Activated T-helper 17 cell treated with anti-CD3 and anti-CD28 coated beads, Interleukin-2, amount 50 U/mL, for 72 hours (primary cell): ENCODE results near the gene ATP11A. TPM values are rescaled to one million over a fixed set of nuclear protein-coding genes. Genes with fewer than 3 reads are reported as not detected.

Source experiments
- ATAC-seq: fragments of 150-1000 bp; cut with Tn5 transposase; replicated peaks from 2 replicates; pipeline ENCODE4 v1.10.0; 2021; ENCODE audit warnings: mild to moderate bottlenecking, moderate library complexity
- H3K27ac Mint-ChIP-seq: one replicate; pipeline ENCODE4 v1.8.0; 2022; ENCODE audit warnings: mixed read lengths
- H3K27me3 Mint-ChIP-seq: one replicate; pipeline ENCODE4 v1.8.0; 2022; ENCODE audit warnings: mixed read lengths
- H3K36me3 Mint-ChIP-seq: one replicate; pipeline ENCODE4 v1.8.0; 2022; ENCODE audit warnings: low read depth, mild to moderate bottlenecking, mixed read lengths
- H3K4me1 Mint-ChIP-seq: one replicate; pipeline ENCODE4 v1.8.0; 2022; ENCODE audit warnings: mixed read lengths
- H3K4me3 Mint-ChIP-seq: one replicate; pipeline ENCODE4 v1.8.0; 2022; ENCODE audit warnings: mild to moderate bottlenecking, mixed read lengths
- H3K9me3 Mint-ChIP-seq: one replicate; pipeline ENCODE4 v1.8.0; 2022; ENCODE audit warnings: mixed read lengths
- total RNA-seq, 2 donors: library from RNA; stranded (reverse); gene quantifications; one replicate each; pipeline ENCODE4 v1.2.3, GENCODE V29; 2022

ATP11A gene
- total RNA-seq, 2 donors from 2014 or later, result 39.7 to 48.6 TPM

DNA sequence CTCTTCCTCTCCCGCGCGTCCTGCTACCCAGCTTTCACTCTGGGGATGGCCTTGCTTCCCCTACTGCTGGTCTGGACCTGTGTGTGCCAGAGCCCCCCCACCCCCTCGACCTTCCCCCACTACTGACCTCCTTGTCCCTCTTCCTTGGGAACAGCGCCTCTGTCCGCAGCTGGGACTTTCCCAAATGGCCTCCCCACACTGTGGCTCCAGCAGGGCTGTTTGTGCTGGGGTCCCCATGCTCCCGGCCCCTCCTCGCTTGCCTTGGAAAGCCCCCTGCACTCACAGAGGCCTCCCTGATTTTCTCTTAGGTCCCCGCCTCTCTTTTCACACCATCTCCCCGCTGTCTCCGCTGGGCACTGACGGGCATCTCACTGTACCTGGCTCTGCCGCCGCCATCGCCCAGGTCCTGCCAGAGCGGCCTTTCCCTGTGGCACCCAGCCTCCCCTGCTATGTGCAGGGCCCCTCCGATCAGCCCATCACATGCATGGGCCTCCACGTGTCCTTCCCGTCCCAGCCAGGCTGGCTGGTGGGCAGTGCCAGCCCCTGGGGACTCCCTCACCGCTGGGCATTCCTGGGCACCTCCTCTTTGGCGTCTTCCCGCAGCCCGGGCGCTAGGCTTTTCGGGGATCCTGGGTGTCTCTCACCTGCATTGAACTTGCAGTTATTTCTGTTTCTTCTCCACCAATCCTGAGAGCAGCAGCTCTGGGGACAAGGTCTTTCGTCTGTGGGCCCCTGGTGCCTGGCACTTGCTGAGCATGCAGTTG is 118.7 kb downstream of the ATP11A start:
- no peak for ATAC-seq
- Mint-ChIP-seq H3K36me3 (peaks cover 61% of the 10 kb centered on the region), H3K27ac (no peak overlapping the region), H3K4me3 (no peak overlapping the region), H3K9me3 (no peaks in the 10 kb centered on the region), H3K4me1 (no peaks in the 10 kb centered on the region), H3K27me3 (no peaks in the 10 kb centered on the region)

DNA sequence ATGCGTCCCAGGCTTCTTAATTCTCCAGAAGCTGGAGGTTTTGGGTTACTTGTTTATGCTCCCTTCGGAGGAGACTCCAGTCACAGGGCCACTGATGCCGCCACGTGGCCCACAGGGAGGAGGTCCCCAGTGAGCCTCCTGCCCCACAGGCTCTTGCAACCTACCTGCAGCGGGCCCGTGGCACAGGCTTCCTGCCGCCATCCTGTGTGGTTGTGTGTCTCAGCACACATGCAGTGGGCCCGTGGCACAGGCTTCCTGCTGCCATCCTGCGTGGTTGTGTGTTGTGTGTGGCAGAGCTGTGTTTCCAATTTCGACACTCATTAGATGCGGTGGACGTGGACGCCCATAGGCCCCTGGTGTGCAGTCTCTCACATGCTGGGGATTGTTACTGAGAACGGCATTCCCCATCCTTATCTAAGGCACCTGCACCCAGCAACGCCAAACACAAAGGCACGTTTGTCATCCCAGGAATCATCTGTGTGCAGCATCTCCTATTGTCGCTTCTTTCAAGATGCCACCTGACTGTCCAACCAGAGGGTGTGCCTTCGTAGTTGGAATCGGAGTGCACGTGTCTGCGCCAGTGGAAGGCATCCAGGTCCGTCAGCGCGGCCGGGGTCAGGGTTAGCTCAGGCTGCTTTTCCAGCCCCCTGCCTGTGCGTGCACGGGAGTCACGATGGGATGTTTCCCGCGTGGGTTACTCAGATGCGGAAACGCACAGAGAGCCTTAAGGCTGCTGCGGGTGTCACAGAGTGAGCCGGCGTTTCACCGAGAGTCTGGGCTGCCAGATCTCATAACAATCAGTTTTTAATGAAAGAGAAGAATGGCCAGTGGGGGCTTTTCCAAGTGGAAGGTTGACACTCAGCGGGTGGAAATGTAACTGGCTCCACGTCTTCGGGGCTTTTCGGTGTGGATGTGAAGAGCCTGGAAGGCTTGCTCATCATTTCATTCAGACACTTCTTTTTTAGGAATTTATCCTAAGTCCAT is 119.8 kb downstream of the ATP11A start:
- H3K4me1 Mint-ChIP-seq, result no peaks in the 10 kb centered on the region
- peaks cover 67% of the 10 kb centered on the region for H3K36me3 Mint-ChIP-seq
- H3K27me3 Mint-ChIP-seq, result no peaks in the 10 kb centered on the region
- no peaks in the 10 kb centered on the region for H3K9me3 Mint-ChIP-seq
- no peak overlapping the region for H3K4me3 Mint-ChIP-seq
- no peak for ATAC-seq
- no peak overlapping the region for H3K27ac Mint-ChIP-seq

DNA sequence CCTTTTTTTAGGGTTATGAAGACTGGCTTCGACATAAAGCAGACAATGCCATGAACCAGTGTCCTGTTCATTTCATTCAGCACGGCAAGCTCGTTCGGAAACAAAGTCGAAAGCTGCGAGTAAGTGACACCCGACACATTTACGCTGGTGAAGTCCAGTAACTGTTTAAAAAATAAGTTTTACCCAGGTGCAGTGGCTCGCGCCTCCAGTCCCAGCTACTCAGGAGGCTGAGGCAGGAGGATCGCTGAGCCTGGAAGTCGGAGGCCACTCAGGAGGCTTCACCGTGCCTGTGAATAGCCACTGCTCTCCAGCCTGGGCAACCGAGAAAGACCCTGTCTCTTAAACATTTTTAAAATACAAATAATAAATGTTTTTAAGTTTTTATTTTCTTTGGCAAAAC is 120.8 kb downstream of the ATP11A start:
- Mint-ChIP-seq H3K9me3 (no peaks in the 10 kb centered on the region), H3K27ac (no peak overlapping the region), H3K27me3 (no peaks in the 10 kb centered on the region), H3K4me3 (no peak overlapping the region), H3K4me1 (no peaks in the 10 kb centered on the region), H3K36me3 (peaks cover 67% of the 10 kb centered on the region)
- no peak for ATAC-seq

DNA sequence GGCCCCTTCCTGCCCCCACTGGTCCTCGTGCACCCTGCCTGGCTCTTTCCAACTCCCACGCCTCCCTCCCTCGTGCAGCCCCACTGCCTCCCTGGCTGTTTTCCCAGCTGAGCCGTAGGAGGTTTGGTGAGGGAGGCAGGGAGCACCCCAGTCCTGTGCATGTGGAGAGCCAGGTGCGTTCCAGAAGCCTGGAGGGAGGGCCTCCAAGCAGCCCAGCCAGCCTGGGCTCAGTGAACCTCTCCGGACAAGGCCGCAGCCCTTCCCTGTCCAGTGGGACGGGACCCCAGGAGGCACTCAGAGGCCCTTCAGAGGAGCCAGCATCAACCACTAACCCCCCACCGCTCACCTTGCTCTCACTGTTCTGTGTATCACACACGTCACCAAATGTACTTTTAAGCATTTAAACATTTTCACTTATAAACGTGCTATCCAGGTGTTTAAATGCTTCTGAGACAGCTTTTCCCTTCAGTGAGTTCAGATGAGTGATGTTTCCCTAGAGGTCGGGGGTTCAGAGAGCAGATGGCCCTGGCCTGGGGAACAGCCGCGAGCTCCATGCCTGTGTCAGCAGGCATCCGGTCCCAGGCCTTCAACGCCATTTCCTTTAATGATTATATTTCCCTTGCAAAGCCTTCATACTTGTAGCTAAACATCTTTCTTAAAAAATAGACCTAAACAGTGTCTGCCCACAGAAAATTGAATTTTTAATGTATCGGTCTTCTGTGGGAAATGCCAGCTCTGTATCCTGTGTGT is 122.6 kb downstream of the ATP11A start:
- Mint-ChIP-seq H3K36me3 (peaks cover 66% of the 10 kb centered on the region), H3K27me3 (no peaks in the 10 kb centered on the region), H3K27ac (no peak overlapping the region), H3K4me3 (no peak overlapping the region), H3K9me3 (no peaks in the 10 kb centered on the region), H3K4me1 (no peaks in the 10 kb centered on the region)
- no peak for ATAC-seq

DNA sequence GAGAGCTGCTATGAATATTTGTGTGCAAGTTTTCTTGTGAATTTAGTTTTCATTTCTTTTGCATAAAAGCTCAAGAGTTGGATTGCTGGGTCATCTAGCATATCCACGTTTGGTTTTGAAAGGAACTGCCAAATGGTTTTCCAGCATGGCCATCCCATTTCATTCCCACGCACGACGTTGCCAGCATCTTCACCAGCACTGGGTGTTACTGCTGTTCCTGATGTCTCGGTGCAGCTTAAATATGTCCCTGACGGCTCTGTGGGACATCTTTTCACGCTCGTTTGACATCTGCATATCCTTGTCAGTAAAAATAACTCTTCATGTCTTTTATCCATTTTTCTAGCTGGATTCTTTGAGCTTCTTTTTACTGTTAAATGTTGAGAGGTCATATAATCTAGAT is 123.7 kb downstream of the ATP11A start:
- ATAC-seq, result no peak
- no peak overlapping the region for H3K4me3 Mint-ChIP-seq
- no peak overlapping the region for H3K27ac Mint-ChIP-seq
- H3K36me3 Mint-ChIP-seq, result peaks cover 71% of the 10 kb centered on the region
- H3K9me3 Mint-ChIP-seq, result no peaks in the 10 kb centered on the region
- H3K4me1 Mint-ChIP-seq, result no peaks in the 10 kb centered on the region
- no peaks in the 10 kb centered on the region for H3K27me3 Mint-ChIP-seq

DNA sequence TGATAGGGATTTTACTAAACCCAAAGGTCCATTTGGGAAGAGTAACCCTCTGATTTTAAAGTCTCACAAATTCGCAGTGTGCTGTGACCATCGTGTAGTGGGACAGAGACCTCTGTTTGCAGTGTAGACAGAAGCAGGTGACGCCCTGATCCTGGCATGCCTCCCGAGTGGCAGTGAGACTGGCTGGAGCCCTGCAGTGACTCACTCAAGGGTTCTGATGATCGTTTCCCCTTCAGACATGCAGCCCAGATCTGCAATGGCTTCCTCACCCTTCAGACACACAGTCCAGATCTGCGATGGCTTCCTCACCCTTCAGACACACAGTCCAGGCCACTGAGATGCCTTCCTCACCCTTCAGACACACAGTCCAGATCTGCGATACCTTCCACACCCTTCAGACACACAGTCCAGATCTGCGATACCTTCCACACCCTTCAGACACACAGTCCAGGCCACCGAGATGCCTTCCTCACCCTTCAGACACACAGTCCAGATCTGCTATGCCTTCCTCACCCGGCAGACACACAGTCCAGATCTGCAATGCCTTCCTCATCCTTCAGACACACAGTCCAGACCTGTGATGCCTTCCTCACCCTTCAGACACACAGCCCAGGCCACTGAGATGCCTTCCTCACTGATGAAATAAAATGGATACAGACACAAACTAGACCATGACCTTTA is 125.2 kb downstream of the ATP11A start:
- Mint-ChIP-seq H3K4me1 (no peaks in the 10 kb centered on the region), H3K36me3 (peaks cover 82% of the 10 kb centered on the region), H3K9me3 (no peaks in the 10 kb centered on the region), H3K27ac (peak overlapping the region; percentile 53), H3K27me3 (no peaks in the 10 kb centered on the region), H3K4me3 (no peak overlapping the region)
- ATAC-seq, result no peak

DNA sequence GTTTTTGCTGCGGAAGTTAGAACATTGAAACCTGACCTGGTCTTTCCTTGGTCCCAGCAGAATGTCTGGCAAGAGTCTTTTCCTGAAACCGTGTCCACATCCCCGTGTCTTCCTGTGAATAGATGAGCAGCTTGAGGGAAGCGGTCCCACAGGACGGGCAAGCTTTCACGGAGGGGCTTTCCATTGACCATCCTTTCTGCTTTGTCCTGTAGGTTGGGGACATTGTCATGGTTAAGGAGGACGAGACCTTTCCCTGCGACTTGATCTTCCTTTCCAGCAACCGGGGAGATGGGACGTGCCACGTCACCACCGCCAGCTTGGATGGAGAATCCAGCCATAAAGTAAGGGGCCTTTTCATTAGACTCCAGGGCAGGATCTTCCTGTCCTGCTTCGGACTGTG is 126.0 kb downstream of the ATP11A start:
- Mint-ChIP-seq H3K36me3 (peaks cover 79% of the 10 kb centered on the region), H3K27ac (peak overlapping the region; percentile 53), H3K27me3 (no peaks in the 10 kb centered on the region), H3K4me3 (no peak overlapping the region), H3K9me3 (no peaks in the 10 kb centered on the region), H3K4me1 (no peaks in the 10 kb centered on the region)
- ATAC-seq, result no peak

DNA sequence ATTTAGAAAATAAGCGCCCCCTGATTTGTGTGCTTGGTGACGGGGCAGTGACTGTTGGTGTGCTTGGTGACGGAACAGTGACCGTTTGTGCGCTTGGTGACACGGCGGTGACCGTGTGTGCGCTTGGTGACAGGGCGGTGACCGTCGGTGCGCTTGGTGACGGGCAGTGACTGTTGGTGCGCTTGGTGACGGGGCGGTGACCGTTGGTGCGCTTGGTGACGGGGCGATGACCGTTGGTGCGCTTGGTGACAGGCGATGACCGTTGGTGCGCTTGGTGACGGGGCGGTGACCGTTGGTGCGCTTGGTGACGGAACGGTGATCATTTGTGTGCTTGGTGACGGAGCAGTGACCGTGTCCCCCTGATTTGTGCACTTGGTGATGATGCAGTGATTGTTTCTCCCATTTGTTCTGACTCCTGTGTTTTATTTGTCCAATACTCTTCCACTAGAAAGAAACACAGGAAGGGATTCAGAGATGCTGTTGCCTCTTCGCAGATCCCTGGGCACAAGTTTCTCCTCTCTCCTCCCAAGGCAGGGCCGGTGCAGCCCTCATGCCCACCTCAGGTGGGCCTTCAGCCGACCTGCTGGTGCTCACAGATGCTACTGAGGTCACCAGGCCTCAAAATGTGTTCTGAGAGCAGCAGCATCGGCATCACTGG is 128.3 kb downstream of the ATP11A start:
- no peak for ATAC-seq
- Mint-ChIP-seq H3K9me3 (no peaks in the 10 kb centered on the region), H3K27me3 (no peaks in the 10 kb centered on the region), H3K4me3 (no peak overlapping the region), H3K27ac (no peak overlapping the region), H3K36me3 (peaks cover 88% of the 10 kb centered on the region), H3K4me1 (no peaks in the 10 kb centered on the region)

DNA sequence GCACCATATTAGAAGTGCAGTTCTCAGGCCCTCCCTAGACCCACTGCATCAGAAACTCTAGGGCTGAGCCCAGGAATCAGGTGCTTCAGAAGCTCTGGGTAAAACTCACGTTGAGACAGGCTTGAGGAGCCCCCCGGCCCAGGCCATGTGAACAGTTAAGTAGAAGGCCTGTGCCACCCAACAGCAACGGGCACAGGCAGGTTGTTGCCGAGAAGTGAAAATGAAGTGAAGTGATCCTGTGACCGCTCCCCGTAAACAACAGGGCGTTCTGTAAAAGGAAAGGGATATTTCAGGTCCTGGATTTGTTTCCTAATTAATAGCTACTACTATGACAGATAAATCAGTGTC is 128.8 kb downstream of the ATP11A start:
- no peaks in the 10 kb centered on the region for H3K9me3 Mint-ChIP-seq
- no peaks in the 10 kb centered on the region for H3K4me1 Mint-ChIP-seq
- peaks cover 87% of the 10 kb centered on the region for H3K36me3 Mint-ChIP-seq
- no peak overlapping the region for H3K27ac Mint-ChIP-seq
- no peak for ATAC-seq
- H3K4me3 Mint-ChIP-seq, result no peak overlapping the region
- no peaks in the 10 kb centered on the region for H3K27me3 Mint-ChIP-seq

DNA sequence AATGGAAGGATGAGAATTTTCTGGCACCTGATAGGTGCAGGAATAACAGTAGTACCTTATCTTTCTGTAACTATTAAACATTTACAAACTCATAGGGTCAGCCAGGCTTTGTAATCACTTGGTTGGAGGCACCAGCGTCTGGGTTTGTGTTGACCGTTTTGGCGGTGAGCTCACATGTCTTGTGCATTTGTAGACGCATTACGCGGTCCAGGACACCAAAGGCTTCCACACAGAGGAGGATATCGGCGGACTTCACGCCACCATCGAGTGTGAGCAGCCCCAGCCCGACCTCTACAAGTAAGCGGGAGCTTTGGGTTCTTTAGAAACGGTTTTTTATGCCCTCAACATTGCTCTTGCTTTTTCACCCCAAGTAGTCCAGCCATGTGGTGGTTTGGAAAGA is 129.3 kb downstream of the ATP11A start:
- Mint-ChIP-seq H3K4me3 (no peak overlapping the region), H3K36me3 (peaks cover 90% of the 10 kb centered on the region), H3K4me1 (no peaks in the 10 kb centered on the region), H3K9me3 (no peaks in the 10 kb centered on the region), H3K27ac (no peak overlapping the region), H3K27me3 (no peaks in the 10 kb centered on the region)
- ATAC-seq, result no peak

DNA sequence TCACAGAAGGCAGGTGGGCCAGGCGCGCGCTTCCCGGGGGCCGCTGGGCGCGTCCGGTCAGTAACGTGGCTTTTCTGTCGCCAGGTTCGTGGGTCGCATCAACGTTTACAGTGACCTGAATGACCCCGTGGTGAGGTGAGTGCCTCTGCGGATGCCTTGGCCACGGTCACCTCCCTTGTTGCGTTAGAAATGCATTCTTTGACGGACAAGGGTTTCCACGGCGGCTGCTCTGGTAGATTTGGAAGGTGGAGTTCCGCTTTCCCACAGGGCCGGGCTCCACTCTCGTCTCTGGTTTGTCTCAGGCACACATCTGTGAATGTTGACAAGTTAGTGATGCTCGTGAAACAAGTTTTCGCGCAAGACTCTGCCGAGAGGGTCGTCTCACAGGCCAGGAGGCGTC is 130.0 kb downstream of the ATP11A start:
- no peak for ATAC-seq
- H3K27me3 Mint-ChIP-seq, result no peaks in the 10 kb centered on the region

DNA sequence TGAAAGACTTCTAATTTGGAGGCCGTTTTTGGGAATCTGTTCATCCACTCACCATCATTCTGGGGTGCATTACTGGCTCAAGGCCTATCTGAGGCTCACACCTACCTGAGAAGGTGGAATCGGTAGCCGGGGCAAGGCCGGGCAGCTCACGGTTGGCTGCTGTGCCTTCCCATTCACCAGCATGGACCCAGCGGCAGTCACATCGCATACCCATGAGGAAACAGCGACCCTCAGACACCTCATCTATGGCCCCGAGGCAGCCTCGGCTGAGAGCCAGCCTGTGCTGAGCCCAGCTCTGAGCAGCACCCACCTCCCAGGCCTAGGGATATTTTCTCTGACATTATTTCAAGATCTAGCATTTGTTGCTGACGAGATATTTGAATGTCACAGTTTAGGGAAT is 130.5 kb downstream of the ATP11A start:
- peaks cover 90% of the 10 kb centered on the region for H3K36me3 Mint-ChIP-seq
- no peaks in the 10 kb centered on the region for H3K27me3 Mint-ChIP-seq
- H3K27ac Mint-ChIP-seq, result no peak overlapping the region
- no peak for ATAC-seq
- H3K4me3 Mint-ChIP-seq, result no peak overlapping the region
- H3K9me3 Mint-ChIP-seq, result no peaks in the 10 kb centered on the region
- H3K4me1 Mint-ChIP-seq, result no peaks in the 10 kb centered on the region

More for the DNA sequence above, 130.0 kb downstream of the ATP11A start:
- Mint-ChIP-seq H3K9me3 (no peaks in the 10 kb centered on the region), H3K4me3 (no peak overlapping the region), H3K36me3 (peaks cover 90% of the 10 kb centered on the region), H3K4me1 (no peaks in the 10 kb centered on the region), H3K27ac (no peak overlapping the region)

DNA sequence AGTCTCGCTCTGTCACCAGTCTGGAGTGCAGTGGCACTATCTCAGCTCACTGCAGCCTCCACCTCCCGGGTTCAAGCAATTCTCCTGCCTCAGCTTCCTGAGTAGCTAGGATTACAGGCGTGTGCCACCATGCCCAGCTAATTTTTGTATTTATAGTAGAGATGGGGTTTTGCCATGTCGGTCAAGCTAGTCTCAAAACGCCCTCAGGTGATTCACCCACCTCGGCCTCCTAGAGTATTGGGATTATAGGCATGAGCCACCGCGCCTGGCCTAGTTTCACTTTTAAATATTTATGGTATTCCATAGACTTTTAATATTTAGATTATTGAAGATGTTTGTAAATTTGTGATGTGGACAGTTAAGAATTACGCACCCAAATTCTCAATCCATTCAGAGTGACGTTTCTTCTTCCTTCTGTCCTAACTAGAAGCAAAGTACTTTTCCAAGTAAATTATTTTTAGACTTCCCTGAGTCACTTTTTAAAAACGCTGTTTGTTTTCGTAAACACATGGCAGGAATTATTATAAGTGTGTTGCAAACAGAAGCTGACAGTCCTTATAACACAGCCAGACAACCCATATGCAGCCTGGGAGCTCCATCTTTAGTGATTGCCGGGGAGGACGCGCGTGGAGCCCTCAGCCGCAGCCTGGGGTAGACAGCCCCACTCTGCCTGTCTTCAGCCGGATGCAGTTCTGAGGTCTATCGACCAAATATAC is 131.7 kb downstream of the ATP11A start:
- H3K9me3 Mint-ChIP-seq, result no peaks in the 10 kb centered on the region
- no peak overlapping the region for H3K4me3 Mint-ChIP-seq
- H3K27ac Mint-ChIP-seq, result no peak overlapping the region
- peaks cover 90% of the 10 kb centered on the region for H3K36me3 Mint-ChIP-seq
- H3K27me3 Mint-ChIP-seq, result no peaks in the 10 kb centered on the region
- no peak for ATAC-seq
- no peaks in the 10 kb centered on the region for H3K4me1 Mint-ChIP-seq
